GM12878 (cell line): Measurements from ENCODE around the gene PMEL. TPM values are rescaled to one million over a fixed set of nuclear protein-coding genes. Genes with fewer than 3 reads are reported as not detected.

ENCODE experiments used
- ASH2L ChIP-seq: fragments of 300-600, 200-600 bp; sonication (generic); IDR thresholded peaks from 2 replicates; pipeline ENCODE4 v1.6.1; 2017; ENCODE audit warnings: low read depth, mild to moderate bottlenecking, borderline replicate concordance
- ESRRA ChIP-seq: IDR thresholded peaks from 2 replicates; pipeline ENCODE4 v1.6.1; 2012; ENCODE audit warnings: mild to moderate bottlenecking, low read length, improper control_type of control experiment
- EZH2 ChIP-seq: IDR thresholded peaks from 2 replicates; pipeline ENCODE4 v1.6.1; 2012; ENCODE audit warnings: low read depth, mild to moderate bottlenecking, control low read depth, inconsistent platforms, low read length, borderline replicate concordance; ENCODE audit not compliant: control insufficient read depth
- GATAD2B ChIP-seq: fragments of 450-650 bp; conservative IDR thresholded peaks from 2 replicates; pipeline ENCODE4 v1.6.1; 2017; ENCODE audit warnings: low read depth, mild to moderate bottlenecking, moderate library complexity
- IKZF2 ChIP-seq, 2 experiments: fragments of 450-650 bp; IDR thresholded peaks; 2 replicates each; pipeline ENCODE4 v1.6.1; 2017; ENCODE audit warnings: mild to moderate bottlenecking in 2 of 2, moderate library complexity in 2 of 2
- MEF2A ChIP-seq: IDR thresholded peaks from 2 replicates; pipeline ENCODE4 v1.6.1; 2011; ENCODE audit warnings: low read depth, mild to moderate bottlenecking, low read length, moderate library complexity; ENCODE audit not compliant: insufficient read depth
- NBN ChIP-seq: fragments of 450-650 bp; IDR thresholded peaks from 2 replicates; pipeline ENCODE4 v1.6.1; 2016
- NFYA ChIP-seq: IDR thresholded peaks from 2 replicates; pipeline ENCODE4 v1.6.1; 2011; ENCODE audit warnings: low read depth, mild to moderate bottlenecking, low read length, improper control_type of control experiment, borderline replicate concordance
- NFYB ChIP-seq: IDR thresholded peaks from 2 replicates; pipeline ENCODE4 v1.6.1; 2011; ENCODE audit warnings: low read depth, mild to moderate bottlenecking, low read length, improper control_type of control experiment, moderate library complexity; ENCODE audit not compliant: insufficient read depth
- SMARCA5 ChIP-seq: fragments of 450-650 bp; IDR thresholded peaks from 2 replicates; pipeline ENCODE4 v1.6.1; 2017; ENCODE audit warnings: mild to moderate bottlenecking
- SMC3 ChIP-seq: IDR thresholded peaks from 2 replicates; pipeline ENCODE4 v1.6.1; 2011; ENCODE audit warnings: low read length, improper control_type of control experiment, borderline replicate concordance
- SREBF1 ChIP-seq: IDR thresholded peaks from 2 replicates; pipeline ENCODE4 v1.6.1; 2012; ENCODE audit warnings: mild to moderate bottlenecking, low read length
- SRF ChIP-seq, 2 experiments: IDR thresholded peaks; 2 replicates each; pipeline ENCODE4 v1.6.1; 2011; ENCODE audit warnings: low read depth in 2 of 2, low read length in 2 of 2, mild to moderate bottlenecking in 1 of 2, moderate library complexity in 1 of 2
- STAT1 ChIP-seq: fragments of 450-650 bp; conservative IDR thresholded peaks from 2 replicates; pipeline ENCODE4 v1.6.1; 2014; ENCODE audit warnings: antibody characterized with exemption, mild to moderate bottlenecking
- ZBED1 ChIP-seq: IDR thresholded peaks from 2 replicates; pipeline ENCODE4 v1.6.1; 2016; ENCODE audit warnings: borderline replicate concordance
- ZNF207 ChIP-seq: fragments of 450-650 bp; IDR thresholded peaks from 2 replicates; pipeline ENCODE4 v1.6.1; 2014; ENCODE audit warnings: antibody characterized with exemption, mild to moderate bottlenecking, borderline replicate concordance
- ZNF217 ChIP-seq: fragments of 450-650 bp; IDR thresholded peaks from 2 replicates; pipeline ENCODE4 v1.6.1; 2017; ENCODE audit warnings: antibody characterized with exemption, mild to moderate bottlenecking
- ZNF274 ChIP-seq: IDR thresholded peaks from one replicate; pipeline ENCODE4 v1.8.0; 2011; ENCODE audit not compliant: insufficient read length, insufficient read depth
- ZNF622 ChIP-seq: fragments of 450-650 bp; IDR thresholded peaks from 2 replicates; pipeline ENCODE4 v1.6.1; 2017; ENCODE audit warnings: mild to moderate bottlenecking, inconsistent platforms
- polyA plus RNA-seq, 11 experiments: library from polyadenylated mRNA; depleted of rRNA in 4 of 11; unstranded in 6 of 11; stranded (reverse) in 5 of 11; fragments of >200 nt; fragmentation: Nextera tagmentation in 4 of 11; fragmentation: Illumina TruSeq in 1 of 11; extraction: Ambion mirVana in 4 of 11; extraction: Trizol in 1 of 11; gene quantifications; 1 replicate in 1 of 11; 2 replicates in 10 of 11; pipeline versions ENCODE4 v1.2.1 to v1.2.3, GENCODE V29; 2011 to 2016; ENCODE audit warnings: inconsistent platforms in 2 of 11, missing spikeins in 2 of 11, low read depth in 1 of 11
- total RNA-seq, 4 experiments: library from RNA; depleted of rRNA in 3 of 4; stranded (reverse); fragments of >200 nt in 3 of 4; fragmentation: Illumina TruSeq in 1 of 4; extraction: Trizol in 1 of 4; gene quantifications; 2 replicates each; pipeline versions ENCODE4 v1.2.1 to v1.2.3, GENCODE V29; 2013 to 2021
- TF ChIP-seq, protein P1 (sequence below): fragments of 450-650 bp; IDR thresholded peaks from 2 replicates; pipeline ENCODE4 v1.6.1; 2017; ENCODE audit warnings: antibody characterized with exemption, mild to moderate bottlenecking, moderate library complexity
- TF ChIP-seq, protein P2 (sequence below): fragments of 450-650 bp; IDR thresholded peaks from 2 replicates; pipeline ENCODE4 v1.6.1; 2018; ENCODE audit warnings: borderline replicate concordance, mild to moderate bottlenecking; ENCODE audit not compliant: partially characterized antibody
- TF ChIP-seq, protein P3 (sequence below): IDR thresholded peaks from 2 replicates; pipeline ENCODE4 v1.6.1; 2011; ENCODE audit warnings: borderline replicate concordance, low read depth, mild to moderate bottlenecking, moderate library complexity, mixed read lengths, low read length; ENCODE audit not compliant: insufficient read depth; ENCODE audit errors: extremely low read length
- TF ChIP-seq, protein P4 (sequence below): fragments of 450-650 bp; IDR thresholded peaks from 2 replicates; pipeline ENCODE4 v1.6.1; 2016; ENCODE audit warnings: mild to moderate bottlenecking

Gene PMEL
- total and polyA plus RNA-seq, 10 of the 15 experiments (the other 5 are each of a cell fraction or from before 2014, with no cell fraction given): 0.32 to 1.6 (median 0.56) TPM

DNA sequence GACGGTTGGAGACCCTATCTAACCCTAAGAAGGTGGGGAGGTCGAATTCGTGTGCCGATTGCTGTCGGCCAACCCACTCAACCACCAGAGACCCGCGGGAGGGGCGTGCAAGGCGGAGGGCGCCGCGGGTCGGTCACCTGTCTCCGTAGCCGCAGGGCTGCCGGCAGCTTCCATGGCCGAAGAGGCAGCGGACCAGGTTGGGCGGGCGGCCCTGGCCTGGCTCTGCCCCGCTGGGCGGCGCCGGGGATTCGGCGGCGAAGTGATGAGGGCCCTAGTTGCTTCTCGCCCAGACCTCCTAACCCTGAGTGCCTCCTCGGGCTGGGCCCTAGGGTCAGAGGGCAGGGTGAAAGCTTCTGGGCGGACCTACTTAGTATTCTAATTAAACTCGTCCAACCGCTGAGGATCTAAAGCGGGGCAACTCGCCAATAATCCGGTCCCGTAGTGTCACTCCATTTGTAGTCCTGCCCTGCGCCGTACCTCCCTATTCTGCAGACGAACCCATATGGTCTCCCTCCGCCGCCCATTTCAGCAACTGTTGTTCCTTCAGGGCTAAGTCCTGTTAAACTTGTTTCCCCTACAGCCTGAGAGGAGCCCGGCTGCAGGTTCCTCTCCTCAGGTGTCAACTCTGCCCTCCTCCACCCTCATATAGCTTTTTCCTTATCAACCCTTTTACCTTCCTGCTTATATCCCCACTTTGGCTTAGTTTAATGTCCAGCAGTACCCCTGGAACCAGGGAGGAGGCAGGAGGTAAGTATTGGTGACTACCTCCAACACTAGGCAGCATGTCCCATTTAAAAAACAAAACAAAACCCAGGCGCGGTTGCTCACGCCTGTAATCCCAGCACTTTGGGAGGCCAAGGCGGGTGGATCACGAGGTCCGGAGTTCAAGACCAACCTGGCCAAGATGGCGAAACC lies 38.0 kb downstream of the PMEL start, which contains the start of gene PYM1 (continued):
- TF ChIP-seq, protein P1, sequence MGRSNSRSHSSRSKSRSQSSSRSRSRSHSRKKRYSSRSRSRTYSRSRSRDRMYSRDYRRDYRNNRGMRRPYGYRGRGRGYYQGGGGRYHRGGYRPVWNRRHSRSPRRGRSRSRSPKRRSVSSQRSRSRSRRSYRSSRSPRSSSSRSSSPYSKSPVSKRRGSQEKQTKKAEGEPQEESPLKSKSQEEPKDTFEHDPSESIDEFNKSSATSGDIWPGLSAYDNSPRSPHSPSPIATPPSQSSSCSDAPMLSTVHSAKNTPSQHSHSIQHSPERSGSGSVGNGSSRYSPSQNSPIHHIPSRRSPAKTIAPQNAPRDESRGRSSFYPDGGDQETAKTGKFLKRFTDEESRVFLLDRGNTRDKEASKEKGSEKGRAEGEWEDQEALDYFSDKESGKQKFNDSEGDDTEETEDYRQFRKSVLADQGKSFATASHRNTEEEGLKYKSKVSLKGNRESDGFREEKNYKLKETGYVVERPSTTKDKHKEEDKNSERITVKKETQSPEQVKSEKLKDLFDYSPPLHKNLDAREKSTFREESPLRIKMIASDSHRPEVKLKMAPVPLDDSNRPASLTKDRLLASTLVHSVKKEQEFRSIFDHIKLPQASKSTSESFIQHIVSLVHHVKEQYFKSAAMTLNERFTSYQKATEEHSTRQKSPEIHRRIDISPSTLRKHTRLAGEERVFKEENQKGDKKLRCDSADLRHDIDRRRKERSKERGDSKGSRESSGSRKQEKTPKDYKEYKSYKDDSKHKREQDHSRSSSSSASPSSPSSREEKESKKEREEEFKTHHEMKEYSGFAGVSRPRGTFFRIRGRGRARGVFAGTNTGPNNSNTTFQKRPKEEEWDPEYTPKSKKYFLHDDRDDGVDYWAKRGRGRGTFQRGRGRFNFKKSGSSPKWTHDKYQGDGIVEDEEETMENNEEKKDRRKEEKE: no peak
- TF ChIP-seq SMARCA5: no peak
- TF ChIP-seq ZNF622: no peak
- no peak for TF ChIP-seq EZH2
- TF ChIP-seq MEF2A: 0 out of 2 replicates have a peak, but pooled peaks have one; percentile 1
- TF ChIP-seq GATAD2B: no peak
- no peak for TF ChIP-seq SMC3
- no peak for TF ChIP-seq ESRRA
- no peak for TF ChIP-seq ZNF217
- TF ChIP-seq ASH2L: no peak
- TF ChIP-seq NFYB: peak; percentile 60; the same call in 1 of the 2 replicates
- TF ChIP-seq SREBF1: no peak
- TF ChIP-seq NFYA: no peak
- no peak for TF ChIP-seq ZNF274
- TF ChIP-seq SRF (IDR thresholded peaks at IDR 0.05; ENCODE audit: low read depth in 2 of 2, low read length in 2 of 2): no peak
- no peak for TF ChIP-seq ZNF207
- no peak for TF ChIP-seq STAT1
- TF ChIP-seq, protein P2, sequence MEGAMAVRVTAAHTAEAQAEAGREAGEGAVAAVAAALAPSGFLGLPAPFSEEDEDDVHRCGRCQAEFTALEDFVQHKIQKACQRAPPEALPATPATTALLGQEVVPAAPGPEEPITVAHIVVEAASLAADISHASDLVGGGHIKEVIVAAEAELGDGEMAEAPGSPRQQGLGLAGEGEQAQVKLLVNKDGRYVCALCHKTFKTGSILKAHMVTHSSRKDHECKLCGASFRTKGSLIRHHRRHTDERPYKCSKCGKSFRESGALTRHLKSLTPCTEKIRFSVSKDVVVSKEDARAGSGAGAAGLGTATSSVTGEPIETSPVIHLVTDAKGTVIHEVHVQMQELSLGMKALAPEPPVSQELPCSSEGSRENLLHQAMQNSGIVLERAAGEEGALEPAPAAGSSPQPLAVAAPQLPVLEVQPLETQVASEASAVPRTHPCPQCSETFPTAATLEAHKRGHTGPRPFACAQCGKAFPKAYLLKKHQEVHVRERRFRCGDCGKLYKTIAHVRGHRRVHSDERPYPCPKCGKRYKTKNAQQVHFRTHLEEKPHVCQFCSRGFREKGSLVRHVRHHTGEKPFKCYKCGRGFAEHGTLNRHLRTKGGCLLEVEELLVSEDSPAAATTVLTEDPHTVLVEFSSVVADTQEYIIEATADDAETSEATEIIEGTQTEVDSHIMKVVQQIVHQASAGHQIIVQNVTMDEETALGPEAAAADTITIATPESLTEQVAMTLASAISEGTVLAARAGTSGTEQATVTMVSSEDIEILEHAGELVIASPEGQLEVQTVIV: no peak
- TF ChIP-seq, protein P3, sequence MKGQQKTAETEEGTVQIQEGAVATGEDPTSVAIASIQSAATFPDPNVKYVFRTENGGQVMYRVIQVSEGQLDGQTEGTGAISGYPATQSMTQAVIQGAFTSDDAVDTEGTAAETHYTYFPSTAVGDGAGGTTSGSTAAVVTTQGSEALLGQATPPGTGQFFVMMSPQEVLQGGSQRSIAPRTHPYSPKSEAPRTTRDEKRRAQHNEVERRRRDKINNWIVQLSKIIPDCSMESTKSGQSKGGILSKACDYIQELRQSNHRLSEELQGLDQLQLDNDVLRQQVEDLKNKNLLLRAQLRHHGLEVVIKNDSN: no peak
- TF ChIP-seq NBN: peak; percentile 31; the same call in 1 of the 2 replicates
- TF ChIP-seq IKZF2 (IDR thresholded peaks at IDR 0.05): peak in 1 of 2 experiments; percentile 14; a peak in 1 of 4 replicates
- TF ChIP-seq, protein P4, sequence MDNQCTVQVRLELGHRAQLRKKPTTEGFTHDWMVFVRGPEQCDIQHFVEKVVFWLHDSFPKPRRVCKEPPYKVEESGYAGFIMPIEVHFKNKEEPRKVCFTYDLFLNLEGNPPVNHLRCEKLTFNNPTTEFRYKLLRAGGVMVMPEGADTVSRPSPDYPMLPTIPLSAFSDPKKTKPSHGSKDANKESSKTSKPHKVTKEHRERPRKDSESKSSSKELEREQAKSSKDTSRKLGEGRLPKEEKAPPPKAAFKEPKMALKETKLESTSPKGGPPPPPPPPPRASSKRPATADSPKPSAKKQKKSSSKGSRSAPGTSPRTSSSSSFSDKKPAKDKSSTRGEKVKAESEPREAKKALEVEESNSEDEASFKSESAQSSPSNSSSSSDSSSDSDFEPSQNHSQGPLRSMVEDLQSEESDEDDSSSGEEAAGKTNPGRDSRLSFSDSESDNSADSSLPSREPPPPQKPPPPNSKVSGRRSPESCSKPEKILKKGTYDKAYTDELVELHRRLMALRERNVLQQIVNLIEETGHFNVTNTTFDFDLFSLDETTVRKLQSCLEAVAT: peak; percentile 58; the same call in 1 of the 2 replicates
- TF ChIP-seq ZBED1: 0 out of 2 replicates have a peak, but pooled peaks have one; percentile 30
